ENCODE measurements around the gene UNC5B. TPM values are rescaled to one million over a fixed set of nuclear protein-coding genes. Genes with fewer than 3 reads are reported as not detected.

The UNC5B gene
- total RNA-seq, 1 experiment from 2014 or later = 80.5 TPM

- ChIA-PET CTCF (interaction anchor here (0.6 to 1.9 kb wide), 10 partner anchors 11 to 721 kb away, joined by 3 to 7 read pairs (median 5); no protein-coding TSS in a partner anchor), POLR2A (interaction anchor here (0.6 to 10.1 kb wide), 10 partner anchors 8 to 666 kb away, joined by 3 to 146 read pairs (median 4); partner anchors contain the start of gene UNC5B)
- no TSS peak for BruUV-seq (replicated peaks)
- Mint-ChIP-seq H3K4me3 (ENCODE audit: unreplicated experiment) (peak overlapping the region; percentile 38), H3K36me3 (ENCODE audit: insufficient read depth, unreplicated experiment) (peaks cover 7% of the 10 kb centered on the region), H3K27ac (ENCODE audit: low read depth, unreplicated experiment) (peak overlapping the region; percentile 95), H3K9me3 (ENCODE audit: unreplicated experiment) (no peaks in the 10 kb centered on the region), H3K27me3 (ENCODE audit: insufficient read depth, unreplicated experiment) (no peaks in the 10 kb centered on the region), H3K4me1 (ENCODE audit: insufficient read depth, unreplicated experiment) (peaks cover 68% of the 10 kb centered on the region)
- intact Hi-C loops (cut with micrococcal nuclease) = loop anchor here (2.0 kb wide), 1 partner anchor 16 kb away; no protein-coding TSS in a partner anchor
- TF ChIP-seq, protein P1, sequence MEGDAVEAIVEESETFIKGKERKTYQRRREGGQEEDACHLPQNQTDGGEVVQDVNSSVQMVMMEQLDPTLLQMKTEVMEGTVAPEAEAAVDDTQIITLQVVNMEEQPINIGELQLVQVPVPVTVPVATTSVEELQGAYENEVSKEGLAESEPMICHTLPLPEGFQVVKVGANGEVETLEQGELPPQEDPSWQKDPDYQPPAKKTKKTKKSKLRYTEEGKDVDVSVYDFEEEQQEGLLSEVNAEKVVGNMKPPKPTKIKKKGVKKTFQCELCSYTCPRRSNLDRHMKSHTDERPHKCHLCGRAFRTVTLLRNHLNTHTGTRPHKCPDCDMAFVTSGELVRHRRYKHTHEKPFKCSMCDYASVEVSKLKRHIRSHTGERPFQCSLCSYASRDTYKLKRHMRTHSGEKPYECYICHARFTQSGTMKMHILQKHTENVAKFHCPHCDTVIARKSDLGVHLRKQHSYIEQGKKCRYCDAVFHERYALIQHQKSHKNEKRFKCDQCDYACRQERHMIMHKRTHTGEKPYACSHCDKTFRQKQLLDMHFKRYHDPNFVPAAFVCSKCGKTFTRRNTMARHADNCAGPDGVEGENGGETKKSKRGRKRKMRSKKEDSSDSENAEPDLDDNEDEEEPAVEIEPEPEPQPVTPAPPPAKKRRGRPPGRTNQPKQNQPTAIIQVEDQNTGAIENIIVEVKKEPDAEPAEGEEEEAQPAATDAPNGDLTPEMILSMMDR (IDR thresholded peaks at IDR 0.05; ENCODE audit: unreplicated experiment) = no peak
- peak; percentile 58 for DNase-seq (ENCODE audit: unreplicated experiment)
Measured at GRCh38 chr10:71244431-71245419, 32.4 kb downstream of the UNC5B start.

DNA sequence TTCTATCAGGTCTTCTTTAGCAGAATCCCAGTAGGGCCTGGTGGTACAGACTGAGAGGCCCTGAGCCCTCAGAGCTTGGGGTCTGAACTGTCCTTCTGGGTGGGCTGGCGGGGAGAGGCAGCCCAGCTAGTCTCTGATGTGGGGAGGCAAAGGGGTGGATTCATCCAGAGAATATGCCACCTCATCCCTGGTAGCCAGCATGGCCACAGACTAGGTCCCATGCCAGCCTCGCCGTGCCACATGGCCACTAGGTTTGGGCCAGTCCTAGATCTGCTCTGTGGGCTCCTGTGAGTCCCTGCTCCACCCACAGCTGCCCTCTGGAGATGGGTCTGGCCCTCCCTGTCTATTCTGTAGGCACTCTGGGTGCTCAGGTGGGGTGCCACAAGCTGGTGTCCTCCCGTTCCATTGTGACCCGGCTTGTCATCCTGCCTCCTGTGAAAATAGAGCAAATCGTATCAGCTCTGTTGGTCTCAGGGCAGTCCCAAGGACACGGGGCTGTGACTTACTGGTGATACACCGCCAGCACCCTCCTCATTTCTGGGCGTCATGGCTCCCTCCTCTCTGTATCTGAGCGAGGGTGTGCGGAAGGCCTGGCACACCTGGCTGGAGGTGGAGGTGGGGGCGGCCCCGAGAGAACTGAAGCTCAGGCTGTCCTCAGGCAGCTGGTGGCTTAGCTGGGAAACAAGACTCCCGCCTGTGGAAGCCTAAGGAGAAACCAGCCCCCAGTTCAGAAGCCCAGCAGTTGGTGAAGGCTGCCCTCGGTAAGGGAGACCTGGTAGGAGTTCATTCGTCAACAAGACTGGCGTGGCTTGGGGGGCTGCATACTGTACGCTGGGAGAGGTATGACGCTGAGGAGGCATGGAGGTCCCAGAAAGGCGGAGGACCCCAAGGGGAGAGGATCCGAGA is 33.3 kb downstream of the UNC5B start:
- H3K27me3 Mint-ChIP-seq (ENCODE audit: insufficient read depth, unreplicated experiment) = no peaks in the 10 kb centered on the region
- CTCF ChIA-PET = interaction anchor here (0.6 to 3.1 kb wide), 9 partner anchors 10 to 720 kb away, joined by 3 to 22 read pairs (median 5); no protein-coding TSS in a partner anchor
- no TSS peak for BruUV-seq (replicated peaks)

DNA sequence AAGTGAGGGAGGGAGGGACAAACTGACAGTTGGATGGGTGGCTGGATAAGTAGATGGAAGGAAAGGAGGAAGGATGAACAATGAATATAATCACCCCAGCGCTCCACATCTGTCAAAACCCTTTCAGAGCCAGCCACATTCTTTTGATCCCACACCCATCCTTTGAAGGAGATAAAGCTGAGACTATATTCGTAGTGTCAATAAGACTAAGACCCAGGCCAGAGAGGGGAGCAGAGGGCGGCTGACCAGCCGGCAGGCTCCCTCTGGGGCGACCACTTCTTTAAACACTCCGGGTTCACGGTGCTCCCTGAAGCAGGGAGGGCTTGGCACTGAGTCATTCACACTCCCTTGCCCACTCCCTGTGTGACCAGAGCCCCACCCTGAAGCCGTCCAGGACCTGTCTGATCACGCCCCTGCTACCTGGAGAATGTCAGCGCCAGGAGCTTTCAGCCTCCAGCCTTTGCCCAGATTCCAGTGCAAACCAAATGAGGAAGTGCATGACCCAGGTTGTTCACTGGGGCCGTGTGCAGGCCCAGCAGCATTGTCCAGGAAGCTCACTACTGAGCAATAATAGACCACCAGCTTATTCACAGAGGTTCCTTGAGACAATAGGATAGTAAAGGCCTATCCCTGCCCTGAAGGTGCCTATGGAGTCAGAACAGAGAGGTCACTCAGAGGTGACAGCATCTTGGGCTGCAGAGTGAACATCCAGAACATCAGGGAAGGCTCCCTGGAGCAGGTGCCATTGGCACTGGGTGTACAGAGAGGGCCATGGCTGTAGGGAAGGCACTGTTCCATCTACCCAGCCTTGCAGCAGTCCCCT is 34.4 kb downstream of the UNC5B start:
- BruUV-seq (replicated peaks) = no TSS peak
- Mint-ChIP-seq H3K27me3 (ENCODE audit: insufficient read depth, unreplicated experiment) (no peaks in the 10 kb centered on the region), H3K4me3 (ENCODE audit: unreplicated experiment) (peak overlapping the region; percentile 17), H3K9me3 (ENCODE audit: unreplicated experiment) (no peaks in the 10 kb centered on the region), H3K36me3 (ENCODE audit: insufficient read depth, unreplicated experiment) (peaks cover 8% of the 10 kb centered on the region), H3K4me1 (ENCODE audit: insufficient read depth, unreplicated experiment) (peaks cover 50% of the 10 kb centered on the region), H3K27ac (ENCODE audit: low read depth, unreplicated experiment) (peak overlapping the region; percentile 95)
- DNase-seq (ENCODE audit: unreplicated experiment) = peak; percentile 91
- intact Hi-C loops (cut with micrococcal nuclease) = no loop called here
- TF ChIP-seq, protein P1 (IDR thresholded peaks at IDR 0.05; ENCODE audit: unreplicated experiment) = no peak
- CTCF ChIA-PET = interaction anchor here (0.9 to 3.1 kb wide), 6 partner anchors 9 to 38 kb away, joined by 3 to 22 read pairs (median 6); no protein-coding TSS in a partner anchor
- POLR2A ChIA-PET = interaction anchor here (0.8 to 10.1 kb wide), 8 partner anchors 8 to 36 kb away, joined by 3 to 146 read pairs (median 4); partner anchors contain the start of gene UNC5B

More for the DNA sequence above, 33.3 kb downstream of the UNC5B start:
- Mint-ChIP-seq H3K4me3 (ENCODE audit: unreplicated experiment) (peak overlapping the region; percentile 38), H3K9me3 (ENCODE audit: unreplicated experiment) (no peaks in the 10 kb centered on the region), H3K4me1 (ENCODE audit: insufficient read depth, unreplicated experiment) (peaks cover 61% of the 10 kb centered on the region), H3K36me3 (ENCODE audit: insufficient read depth, unreplicated experiment) (peaks cover 7% of the 10 kb centered on the region), H3K27ac (ENCODE audit: low read depth, unreplicated experiment) (peak overlapping the region; percentile 95)
- no peak for DNase-seq (ENCODE audit: unreplicated experiment)
- intact Hi-C loops (cut with micrococcal nuclease) = loop anchor here (2.0 kb wide), 1 partner anchor 15 kb away; no protein-coding TSS in a partner anchor
- TF ChIP-seq, protein P1 (IDR thresholded peaks at IDR 0.05; ENCODE audit: unreplicated experiment) = no peak
- POLR2A ChIA-PET = interaction anchor here (0.6 to 10.1 kb wide), 8 partner anchors 8 to 667 kb away, joined by 3 to 146 read pairs (median 4); partner anchors contain the start of gene UNC5B

Data from MCF 10A (cell line).